ENCODE measurements around the gene LTK.

Gene LTK

GRCh38 chr15:41513506-41514227 is at the start of gene LTK:
TSS of gene LTK (minus strand) at chr15:41513827. CDS start at chr15:41513709, 118 bp downstream.
- TF ChIP-seq CTCF (conservative IDR thresholded peaks at IDR 0.05) = no peak
- TF ChIP-seq ZFX (IDR thresholded peaks at IDR 0.05) = no peak

GRCh38 chr15:41562784-41563198 is 49.2 kb upstream of the LTK start:
- TF ChIP-seq CTCF (conservative IDR thresholded peaks at IDR 0.05) (no peak), ZFX (IDR thresholded peaks at IDR 0.05) (no peak)
- no peak overlapping the region for H3K27ac ChIP-seq

More at GRCh38 chr15:41513506-41514227, at the start of gene LTK:
- H3K27ac ChIP-seq = no peak within 1 kb of the TSS

GRCh38 chr15:41562244-41562643 is 48.6 kb upstream of the LTK start:
- TF ChIP-seq ZFX (IDR thresholded peaks at IDR 0.05) (no peak), CTCF (conservative IDR thresholded peaks at IDR 0.05) (no peak)
- no peak overlapping the region for H3K27ac ChIP-seq

- TF ChIP-seq CTCF (conservative IDR thresholded peaks at IDR 0.05) (no peak), ZFX (IDR thresholded peaks at IDR 0.05) (no peak)
- no peak overlapping the region for H3K27ac ChIP-seq
Measured at GRCh38 chr15:41561777-41562145, 48.1 kb upstream of the LTK start.

GRCh38 chr15:41561104-41561776 is 47.6 kb upstream of the LTK start:
- no peak for TF ChIP-seq ZFX (IDR thresholded peaks at IDR 0.05)
- TF ChIP-seq CTCF (conservative IDR thresholded peaks at IDR 0.05) = no peak
- no peak overlapping the region for H3K27ac ChIP-seq

GRCh38 chr15:41560572-41560874 is 46.9 kb upstream of the LTK start:
- H3K27ac ChIP-seq = 0 out of 2 replicates have a peak overlapping the region, but pooled peaks have one; percentile 84
- TF ChIP-seq ZFX (IDR thresholded peaks at IDR 0.05) = no peak
- TF ChIP-seq CTCF (conservative IDR thresholded peaks at IDR 0.05) = no peak

GRCh38 chr15:41559239-41559782 is 45.7 kb upstream of the LTK start:
- H3K27ac ChIP-seq = peak overlapping the region; percentile 84
- peak; percentile 47; the same call in 1 of the 2 replicates for TF ChIP-seq ZFX (IDR thresholded peaks at IDR 0.05)
- no peak for TF ChIP-seq CTCF (conservative IDR thresholded peaks at IDR 0.05)
